ENCODE data around the gene FAM53B.
"Not testable (repeated sequence)": the region's sequence is repeated elsewhere in the genome, so short reads cannot be mapped to it uniquely, and the experiment has no call there.

The FAM53B gene

DNA sequence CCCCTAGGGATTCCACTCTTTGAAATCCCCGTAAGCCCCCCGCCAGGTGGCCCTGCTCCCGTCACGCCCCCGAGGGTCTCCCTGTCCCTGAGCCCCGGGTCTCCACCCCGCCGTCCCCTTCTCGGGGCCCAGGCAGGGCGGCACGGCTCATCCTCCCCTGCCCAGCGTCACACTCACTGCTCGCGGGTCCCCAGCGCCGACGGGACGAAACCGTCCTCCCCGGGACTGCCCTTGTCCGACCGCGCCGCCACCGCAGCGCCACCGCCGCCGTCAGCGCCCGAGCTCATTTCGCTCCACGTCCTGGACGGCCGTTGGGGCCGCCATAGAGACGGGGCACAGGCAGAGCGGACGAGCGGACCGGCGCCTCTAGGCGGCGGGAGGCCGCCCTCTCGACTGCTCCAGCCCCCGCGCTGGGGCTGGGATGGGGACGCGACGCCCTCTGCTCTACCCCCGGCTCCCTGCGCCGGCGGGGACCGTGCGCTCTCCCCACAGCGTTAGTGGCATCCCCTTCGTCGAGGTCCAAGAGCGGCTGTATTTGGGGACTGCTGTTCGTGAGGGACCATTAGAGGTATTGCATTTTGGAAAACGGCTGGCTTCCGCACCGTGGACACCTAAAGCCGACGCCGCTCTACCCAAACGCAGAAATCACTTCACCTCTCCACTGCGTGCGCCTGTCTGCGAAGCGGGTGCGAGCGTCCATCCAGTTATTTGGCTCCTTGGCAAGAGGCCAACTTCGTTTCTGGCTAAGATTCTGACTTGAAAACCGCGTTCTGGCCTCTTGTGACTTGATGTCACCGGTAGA, 47.6 kb upstream of the FAM53B start, which contains the start of gene EEF1AKMT2 (continued):
- TF ChIP-seq, protein P1, sequence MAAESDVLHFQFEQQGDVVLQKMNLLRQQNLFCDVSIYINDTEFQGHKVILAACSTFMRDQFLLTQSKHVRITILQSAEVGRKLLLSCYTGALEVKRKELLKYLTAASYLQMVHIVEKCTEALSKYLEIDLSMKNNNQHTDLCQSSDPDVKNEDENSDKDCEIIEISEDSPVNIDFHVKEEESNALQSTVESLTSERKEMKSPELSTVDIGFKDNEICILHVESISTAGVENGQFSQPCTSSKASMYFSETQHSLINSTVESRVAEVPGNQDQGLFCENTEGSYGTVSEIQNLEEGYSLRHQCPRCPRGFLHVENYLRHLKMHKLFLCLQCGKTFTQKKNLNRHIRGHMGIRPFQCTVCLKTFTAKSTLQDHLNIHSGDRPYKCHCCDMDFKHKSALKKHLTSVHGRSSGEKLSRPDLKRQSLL (tag by site-specific recombination; IDR thresholded peaks at IDR 0.05), result peak; percentile 73; the same call in 1 of the 2 replicates
- TF ChIP-seq ZIC2 (tag by site-specific recombination; IDR thresholded peaks at IDR 0.05), result peak; percentile 80
- TF ChIP-seq ZNF529 (tag by site-specific recombination; IDR thresholded peaks at IDR 0.05; ENCODE audit: insufficient replicate concordance), result no peak
- no peak for TF ChIP-seq ZNF274 (IDR thresholded peaks at IDR 0.05; ENCODE audit: low read length)
- no peak for TF ChIP-seq ZNF274 (tag by site-specific recombination; IDR thresholded peaks at IDR 0.05; ENCODE audit: borderline replicate concordance)
- 0 out of 2 replicates have a peak, but pooled peaks have one; percentile 47 for TF ChIP-seq GLI4 (tag by site-specific recombination; IDR thresholded peaks at IDR 0.05)
- no peak for TF ChIP-seq ZNF645 (tag by site-specific recombination; IDR thresholded peaks at IDR 0.05)

DNA sequence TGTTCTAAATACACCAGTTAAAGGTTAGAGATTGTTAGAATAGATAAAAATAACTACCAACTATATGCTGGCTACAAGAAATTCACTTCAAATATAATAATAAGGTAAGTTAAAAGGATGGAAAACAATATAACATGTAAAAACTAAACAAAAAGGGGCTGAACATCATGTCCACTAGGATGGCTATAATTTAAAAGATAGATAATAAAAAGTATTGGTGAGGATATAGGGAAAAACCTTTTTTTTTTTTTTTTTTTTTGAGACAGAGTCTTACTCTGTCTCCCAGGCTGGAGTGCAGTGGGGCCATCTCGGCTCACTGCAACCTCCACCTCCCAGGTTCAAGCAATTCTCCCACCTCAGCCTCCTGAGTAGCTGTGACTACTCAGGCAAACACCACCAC, 38.7 kb upstream of the FAM53B start:
- peaks cover 58 to 71% of the 10 kb centered on the region in 2 experiments for H3K36me3 ChIP-seq (ENCODE audit: control insufficient read depth in 2 of 2, insufficient read depth in 1 of 2, low read length in 2 of 2)
- H3K4me3 ChIP-seq (ENCODE audit: low read depth, low read length); H3K27ac ChIP-seq (ENCODE audit: extremely low read depth, low read depth, low read length); H3K4me1 ChIP-seq (ENCODE audit: control insufficient read depth, insufficient read depth, low read length); H3K9me3 ChIP-seq (ENCODE audit: control insufficient read depth, insufficient read depth, low read depth, low read length); POLR2A ChIA-PET; CTCF ChIA-PET: not testable (repeated sequence)
- peak; percentile 96 for TF ChIP-seq ZNF184 (tag by site-specific recombination; IDR thresholded peaks at IDR 0.05)

- ChIA-PET CTCF (interaction anchor here (0.6 kb wide), 1 partner anchor 18 kb away, joined by 4 read pairs; no protein-coding TSS in a partner anchor), POLR2A (no interaction called here)
- TF ChIP-seq, protein P2, sequence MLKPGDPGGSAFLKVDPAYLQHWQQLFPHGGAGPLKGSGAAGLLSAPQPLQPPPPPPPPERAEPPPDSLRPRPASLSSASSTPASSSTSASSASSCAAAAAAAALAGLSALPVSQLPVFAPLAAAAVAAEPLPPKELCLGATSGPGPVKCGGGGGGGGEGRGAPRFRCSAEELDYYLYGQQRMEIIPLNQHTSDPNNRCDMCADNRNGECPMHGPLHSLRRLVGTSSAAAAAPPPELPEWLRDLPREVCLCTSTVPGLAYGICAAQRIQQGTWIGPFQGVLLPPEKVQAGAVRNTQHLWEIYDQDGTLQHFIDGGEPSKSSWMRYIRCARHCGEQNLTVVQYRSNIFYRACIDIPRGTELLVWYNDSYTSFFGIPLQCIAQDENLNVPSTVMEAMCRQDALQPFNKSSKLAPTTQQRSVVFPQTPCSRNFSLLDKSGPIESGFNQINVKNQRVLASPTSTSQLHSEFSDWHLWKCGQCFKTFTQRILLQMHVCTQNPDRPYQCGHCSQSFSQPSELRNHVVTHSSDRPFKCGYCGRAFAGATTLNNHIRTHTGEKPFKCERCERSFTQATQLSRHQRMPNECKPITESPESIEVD (tag by site-specific recombination; IDR thresholded peaks at IDR 0.05), result no peak
- TF ChIP-seq ZNF121 (tag by site-specific recombination; IDR thresholded peaks at IDR 0.05) (no peak), ZNF521 (tag by site-specific recombination; IDR thresholded peaks at IDR 0.05) (no peak), ZSCAN23 (tag by site-specific recombination; IDR thresholded peaks at IDR 0.05) (no peak), ZNF223 (tag by site-specific recombination; IDR thresholded peaks at IDR 0.05) (no peak), ZNF664 (tag by site-specific recombination; IDR thresholded peaks at IDR 0.05) (no peak), ZNF701 (tag by site-specific recombination; IDR thresholded peaks at IDR 0.05) (no peak)
- TF ChIP-seq, protein P3, sequence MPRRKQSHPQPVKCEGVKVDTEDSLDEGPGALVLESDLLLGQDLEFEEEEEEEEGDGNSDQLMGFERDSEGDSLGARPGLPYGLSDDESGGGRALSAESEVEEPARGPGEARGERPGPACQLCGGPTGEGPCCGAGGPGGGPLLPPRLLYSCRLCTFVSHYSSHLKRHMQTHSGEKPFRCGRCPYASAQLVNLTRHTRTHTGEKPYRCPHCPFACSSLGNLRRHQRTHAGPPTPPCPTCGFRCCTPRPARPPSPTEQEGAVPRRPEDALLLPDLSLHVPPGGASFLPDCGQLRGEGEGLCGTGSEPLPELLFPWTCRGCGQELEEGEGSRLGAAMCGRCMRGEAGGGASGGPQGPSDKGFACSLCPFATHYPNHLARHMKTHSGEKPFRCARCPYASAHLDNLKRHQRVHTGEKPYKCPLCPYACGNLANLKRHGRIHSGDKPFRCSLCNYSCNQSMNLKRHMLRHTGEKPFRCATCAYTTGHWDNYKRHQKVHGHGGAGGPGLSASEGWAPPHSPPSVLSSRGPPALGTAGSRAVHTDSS (tag by site-specific recombination; IDR thresholded peaks at IDR 0.05), result no peak
- Histone ChIP-seq H3K4me1 (ENCODE audit: control insufficient read depth, insufficient read depth, low read length) (no peaks in the 10 kb centered on the region), H3K4me3 (ENCODE audit: low read depth, low read length) (no peak overlapping the region), H3K27ac (ENCODE audit: extremely low read depth, low read depth, low read length) (no peak overlapping the region), H3K9me3 (ENCODE audit: control insufficient read depth, insufficient read depth, low read depth, low read length) (no peaks in the 10 kb centered on the region), H3K36me3 (ENCODE audit: control insufficient read depth in 2 of 2, insufficient read depth in 1 of 2, low read length in 2 of 2) (peaks cover 44% of the 10 kb centered on the region in 2 experiments)
These were observed 24.6 kb upstream of the FAM53B start for GRCh38 chr10:124768791-124769190.
